GM10847 (cell line): ENCODE data around the gene DOC2B.

Experiments
- POLR2A ChIP-seq: IDR thresholded peaks from 2 replicates; pipeline ENCODE4 v1.6.1; 2011; ENCODE audit not compliant: insufficient read length; ENCODE audit errors: extremely low read depth

The DOC2B gene

DNA sequence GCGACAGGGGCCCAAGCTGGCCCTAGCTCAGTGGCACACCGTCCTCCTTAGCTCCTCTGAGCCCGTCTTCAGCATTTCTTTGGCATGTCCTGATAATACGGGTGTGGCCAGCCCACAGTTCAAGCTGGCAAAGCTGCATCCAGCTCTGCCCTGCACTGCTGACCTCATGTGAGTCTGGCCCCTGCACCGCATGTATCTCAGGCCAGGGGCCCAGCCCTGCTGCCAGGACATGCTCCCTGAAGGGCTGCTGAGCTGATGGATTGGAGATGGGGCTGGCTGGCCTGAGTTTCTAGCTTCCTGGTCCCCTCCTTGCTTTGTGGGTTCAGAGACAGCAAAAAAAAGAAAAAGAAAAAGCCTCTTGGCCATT lies 2.4 kb downstream of the DOC2B start:
- TF ChIP-seq POLR2A: no peak

GRCh38 chr17:178292-179065 lies 3.0 kb downstream of the DOC2B start:
- TF ChIP-seq POLR2A: no peak

DNA sequence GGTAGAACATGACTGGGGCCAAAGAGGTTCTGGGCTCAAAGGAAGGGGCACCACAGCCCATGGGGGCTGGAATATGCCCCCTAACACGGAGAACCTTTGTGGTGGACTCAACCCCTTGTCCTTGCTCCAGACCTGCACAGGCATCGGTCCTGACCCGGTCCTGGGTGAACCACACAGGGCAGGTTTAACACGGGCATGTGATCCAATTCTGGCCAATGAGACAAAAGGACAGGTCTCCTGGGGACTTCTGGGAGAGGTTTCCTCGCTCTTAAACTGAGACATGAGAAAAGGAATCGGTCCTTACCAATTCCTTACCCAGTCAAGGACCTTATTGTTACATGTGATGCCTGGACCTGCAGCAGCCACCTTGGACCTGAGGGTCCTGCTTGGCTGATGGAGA lies 3.7 kb downstream of the DOC2B start:
- no peak for TF ChIP-seq POLR2A

DNA sequence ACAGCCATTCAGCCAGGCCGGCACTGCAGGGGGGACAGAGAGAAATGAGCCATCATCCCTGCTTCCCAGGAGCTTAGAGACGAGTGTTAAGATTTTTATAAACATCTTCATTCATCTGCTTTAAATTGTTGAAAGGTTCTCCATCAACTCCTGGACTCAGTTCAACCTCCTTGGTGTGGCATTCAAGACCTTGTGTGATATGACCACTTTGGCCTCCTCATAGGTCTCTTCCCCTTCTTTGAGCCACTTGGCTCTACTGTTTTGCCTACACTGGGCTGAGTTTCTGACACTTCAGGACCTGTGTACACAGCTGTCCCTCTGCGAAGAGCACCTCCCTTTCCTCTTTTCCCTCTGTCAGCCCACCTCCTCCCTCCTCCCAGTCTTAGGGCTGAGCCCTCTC lies 4.3 kb downstream of the DOC2B start:
- TF ChIP-seq POLR2A: no peak

DNA sequence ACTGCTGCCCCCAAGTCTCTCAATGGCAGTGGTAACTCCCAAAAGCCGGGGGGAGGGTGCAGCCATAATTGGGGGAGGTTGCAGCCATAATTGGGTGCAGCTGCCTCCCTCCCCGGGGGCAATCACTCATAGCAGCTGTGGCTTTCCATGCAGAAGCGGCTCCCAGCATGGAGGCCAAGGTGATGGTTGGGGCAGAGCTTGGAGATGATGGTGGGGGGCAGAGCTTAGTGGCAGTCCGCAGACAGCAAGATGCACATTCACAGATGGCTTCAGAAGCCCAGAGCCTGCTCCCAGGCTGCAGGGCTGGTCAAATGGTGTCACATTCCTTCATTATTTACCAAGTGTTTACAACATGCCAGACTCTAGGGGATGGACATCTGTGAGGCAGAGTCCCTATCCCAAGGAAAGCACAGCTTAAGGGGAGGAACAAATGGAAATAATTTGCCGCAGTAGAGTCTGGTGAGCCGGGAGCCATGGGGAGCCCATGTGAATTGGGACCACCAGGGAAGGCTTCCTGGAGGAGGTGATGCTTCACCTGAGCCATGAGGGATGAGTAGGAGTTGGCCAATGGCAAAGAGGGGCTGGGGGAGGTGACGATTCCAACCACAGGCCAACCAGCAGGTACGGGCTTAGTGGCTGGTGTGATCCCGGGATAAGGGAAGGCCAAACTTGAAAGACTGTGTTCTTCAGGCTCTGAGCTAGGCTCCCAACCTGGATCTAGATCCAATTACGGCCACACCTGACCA lies 8.1 kb downstream of the DOC2B start:
- TF ChIP-seq POLR2A: no peak

- no peak for TF ChIP-seq POLR2A
These were observed 9.0 kb downstream of the DOC2B start for GRCh38 chr17:172401-172800.

- no peak for TF ChIP-seq POLR2A
These were observed 9.6 kb downstream of the DOC2B start for GRCh38 chr17:171871-172270.

DNA sequence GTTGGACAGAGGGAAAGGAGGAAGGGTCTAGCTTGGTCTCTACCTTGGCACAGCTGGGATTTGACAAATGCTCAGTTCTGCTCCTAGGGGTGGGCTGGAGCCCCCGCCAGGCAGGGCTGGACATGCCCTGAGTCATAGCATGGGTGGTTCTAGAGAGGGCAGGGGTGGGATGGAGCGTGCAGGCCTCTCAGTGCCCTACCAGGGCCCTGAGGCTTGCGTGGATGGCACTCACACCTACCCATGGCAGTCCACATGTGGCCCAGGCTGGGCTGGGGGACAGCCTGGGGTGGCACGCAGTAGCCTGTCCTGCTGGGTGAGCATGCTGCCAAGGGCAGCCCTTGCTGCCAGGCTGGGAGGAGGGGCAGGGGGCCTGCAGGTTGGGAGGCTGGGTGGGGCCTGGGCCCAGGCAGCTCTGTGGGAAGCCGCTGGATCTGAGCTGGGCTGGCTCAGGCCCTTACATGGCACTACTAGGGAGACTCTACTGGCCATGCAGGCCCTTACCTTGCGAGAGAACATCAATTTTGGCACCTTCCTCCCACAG lies 11.2 kb downstream of the DOC2B start:
- TF ChIP-seq POLR2A: no peak

GRCh38 chr17:165939-166338 lies 15.5 kb downstream of the DOC2B start:
- no peak for TF ChIP-seq POLR2A

DNA sequence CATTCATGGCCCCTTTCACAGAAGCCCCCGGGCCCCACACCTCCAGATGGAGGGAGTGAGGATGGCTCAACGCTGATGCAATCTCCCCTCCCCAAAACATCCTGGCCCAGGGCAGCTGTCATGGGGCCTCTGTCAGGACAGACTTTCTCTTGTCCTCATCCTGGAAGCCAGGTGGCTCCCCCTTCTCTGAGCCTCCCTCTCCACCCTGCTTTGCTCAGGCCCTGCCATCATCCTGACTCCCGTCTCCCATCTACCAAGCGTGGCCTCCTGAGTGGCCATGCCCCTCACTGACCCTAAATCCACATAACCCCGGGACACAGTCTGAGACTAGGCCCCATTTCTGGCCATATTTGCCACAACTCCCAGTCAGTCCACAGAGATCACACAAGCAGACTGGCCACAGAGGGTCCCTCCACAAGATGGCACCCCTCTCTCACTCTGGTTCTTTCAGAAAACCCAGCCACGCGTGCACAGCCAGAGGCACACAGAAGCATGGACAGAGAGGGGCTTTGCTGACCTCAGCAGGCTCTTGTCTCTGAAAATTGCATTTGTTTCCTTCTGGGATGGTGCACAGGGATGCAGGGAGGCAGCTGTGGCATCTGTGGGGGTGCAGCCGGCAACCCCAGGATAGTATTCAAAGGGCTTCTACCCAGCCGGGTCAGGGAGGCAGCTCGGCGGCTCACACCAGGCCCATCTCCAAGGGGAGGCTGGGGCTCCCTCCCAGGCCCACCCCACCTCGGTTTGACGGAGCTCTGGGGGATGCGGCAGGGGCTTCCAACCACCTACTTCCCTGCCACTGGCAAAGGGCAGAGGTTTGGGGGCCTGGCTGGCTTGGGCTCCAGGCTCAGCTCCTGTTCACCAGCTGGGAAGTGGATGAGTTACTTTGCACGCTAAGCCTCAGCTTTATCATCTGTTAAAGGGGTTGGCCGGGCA lies 16.9 kb downstream of the DOC2B start:
- no peak for TF ChIP-seq POLR2A

GRCh38 chr17:163514-164098 lies 17.8 kb downstream of the DOC2B start:
- no peak for TF ChIP-seq POLR2A

GRCh38 chr17:162689-163088 lies 18.8 kb downstream of the DOC2B start:
- no peak for TF ChIP-seq POLR2A

DNA sequence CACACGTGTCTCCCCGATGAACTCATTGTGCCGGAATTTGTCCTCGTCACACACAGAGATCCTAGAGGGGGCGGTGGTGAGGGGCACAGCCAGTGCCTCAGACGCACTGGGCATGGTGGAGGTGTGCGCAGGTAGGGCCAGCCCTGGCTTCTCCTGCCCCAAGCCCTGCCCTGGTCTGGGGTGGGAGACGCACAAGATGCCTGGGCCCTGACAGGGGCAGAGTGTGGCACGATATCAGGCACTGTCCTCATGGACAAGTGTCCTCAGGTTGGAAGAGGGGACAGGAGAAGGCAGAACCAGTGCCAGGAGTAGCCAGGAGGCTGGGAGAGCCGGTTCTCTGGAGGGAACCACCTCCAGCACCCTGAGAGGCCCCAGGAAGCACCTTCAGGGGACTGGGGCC lies 20.0 kb downstream of the DOC2B start:
- TF ChIP-seq POLR2A: no peak

- no peak for TF ChIP-seq POLR2A
These were observed 21.1 kb downstream of the DOC2B start for GRCh38 chr17:160336-160735.

- no peak for TF ChIP-seq POLR2A
These were observed 21.8 kb downstream of the DOC2B start for GRCh38 chr17:159609-160008.
